Activated T-cell treated with anti-CD3 and anti-CD28 coated beads, Interleukin-2, amount 50 U/mL, for 72 hours (primary cell): ENCODE data around the gene GRM8. TPM values are rescaled to one million over a fixed set of nuclear protein-coding genes. Genes with fewer than 3 reads are reported as not detected.

Source experiments
- ATAC-seq, 2 donors: fragments of 150-1000 bp; cut with Tn5 transposase; replicated peaks in 1 of 2; 2 replicates each; pipeline ENCODE4 v1.10.0; 2021; ENCODE audit warnings: moderate library complexity in 2 of 2, mild to moderate bottlenecking in 1 of 2
- DNase-seq, 2 donors: peaks; one replicate each; pipeline ENCODE4 v3.0.0; 2021 to 2022; ENCODE audit warnings: mixed read lengths in 1 of 2
- H3K27ac Mint-ChIP-seq: one replicate; pipeline ENCODE4 v1.8.0; 2022; ENCODE audit warnings: mild to moderate bottlenecking, moderate library complexity, mixed read lengths
- H3K27me3 Mint-ChIP-seq: one replicate; pipeline ENCODE4 v1.8.0; 2022; ENCODE audit warnings: low read depth, mixed read lengths
- H3K36me3 Mint-ChIP-seq, 2 donors: one replicate each; pipeline ENCODE4 v1.8.0; 2022; ENCODE audit warnings: mixed read lengths in 2 of 2, mild to moderate bottlenecking in 1 of 2; ENCODE audit not compliant: insufficient read depth in 2 of 2
- H3K4me1 Mint-ChIP-seq: one replicate; pipeline ENCODE4 v1.8.0; 2022; ENCODE audit warnings: low read depth, mixed read lengths
- H3K4me3 Mint-ChIP-seq, 2 donors: one replicate each; pipeline ENCODE4 v1.8.0; 2022; ENCODE audit warnings: mild to moderate bottlenecking in 2 of 2, mixed read lengths in 2 of 2, moderate library complexity in 2 of 2
- H3K9me3 Mint-ChIP-seq, 2 donors: one replicate each; pipeline ENCODE4 v1.8.0; 2022; ENCODE audit warnings: mixed read lengths in 2 of 2
- total RNA-seq, 2 donors: library from RNA; stranded (reverse); gene quantifications; one replicate each; pipeline ENCODE4 v1.2.3, GENCODE V29; 2022

Gene GRM8
- total RNA-seq, 2 donors from 2014 or later: not detected

DNA sequence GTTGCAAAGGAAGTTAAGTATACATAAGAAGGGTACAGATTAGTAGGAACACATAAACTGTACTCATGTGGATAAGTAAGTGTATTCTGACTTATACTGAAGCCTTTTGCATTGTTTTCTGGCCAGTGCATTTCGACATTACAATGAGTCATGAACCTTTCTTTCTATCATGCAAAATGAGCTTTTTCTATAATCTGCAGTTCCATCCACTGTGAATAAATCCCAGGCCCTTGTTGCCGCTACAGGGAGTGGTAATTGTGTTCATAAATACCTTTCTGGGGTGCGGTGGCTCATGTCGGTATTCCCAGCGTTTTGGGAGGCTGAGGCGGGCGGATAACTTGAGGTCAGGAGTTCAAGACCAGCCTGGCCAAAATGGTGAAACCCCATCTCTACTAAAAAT is 858.3 kb downstream of the GRM8 start:
- H3K27ac Mint-ChIP-seq: no peak overlapping the region
- peaks cover 0 to 4% of the 10 kb centered on the region in 2 donors for H3K36me3 Mint-ChIP-seq
- DNase-seq: no peak
- ATAC-seq: no peak
- no peak overlapping the region for H3K4me3 Mint-ChIP-seq
- peaks cover 18 to 20% of the 10 kb centered on the region in 2 donors for H3K9me3 Mint-ChIP-seq
- no peaks in the 10 kb centered on the region for H3K4me1 Mint-ChIP-seq
- H3K27me3 Mint-ChIP-seq: no peaks in the 10 kb centered on the region

Other genes starting within 250 kb of the GRM8 start
- gene ZNF800, start 139.8 kb upstream of the GRM8 start, total RNA-seq: 10 to 100 TPM; 49.9 to 52.1 TPM